ENCODE measurements around the gene NXPE2.

Gene NXPE2

GRCh38 chr11:114745150-114745671 is 66.9 kb downstream of the NXPE2 start:
- Histone ChIP-seq H3K9me3 (ENCODE audit: control insufficient read depth, low read length) (peaks cover 11% of the 10 kb centered on the region), H3K4me3 (ENCODE audit: low read length) (no peak overlapping the region), H3K9ac (ENCODE audit: low read length) (no peak overlapping the region)

DNA sequence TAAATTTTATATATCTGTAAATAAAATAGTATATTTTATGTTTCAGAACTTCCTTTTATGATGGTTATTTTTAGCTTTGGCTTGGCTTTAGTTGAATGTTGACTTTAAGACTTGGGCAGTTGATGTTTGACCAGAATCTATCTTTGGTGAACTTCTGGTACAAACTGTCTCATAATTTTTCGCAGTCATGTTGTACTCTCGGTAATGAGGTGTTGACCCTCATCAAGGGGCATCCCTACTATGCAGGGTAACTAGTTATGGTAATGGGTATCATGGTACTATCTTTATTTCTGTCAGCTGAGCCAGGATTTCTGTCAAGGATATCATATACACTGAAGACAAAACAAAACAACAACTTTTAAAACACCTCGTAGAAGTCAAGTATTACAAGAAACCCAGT is 67.7 kb downstream of the NXPE2 start:
- Histone ChIP-seq H3K9ac (ENCODE audit: low read length) (no peak overlapping the region), H3K9me3 (ENCODE audit: control insufficient read depth, low read length) (peaks cover 9% of the 10 kb centered on the region), H3K4me1 (ENCODE audit: control insufficient read depth, insufficient read depth, low read length) (no peaks in the 10 kb centered on the region), H3K36me3 (ENCODE audit: control insufficient read depth, insufficient read depth, low read length, severe bottlenecking) (no peaks in the 10 kb centered on the region), H3K4me3 (ENCODE audit: low read length) (no peak overlapping the region), H3K27me3 (replicated peaks; ENCODE audit: control insufficient read depth, insufficient read depth, low read length) (no peaks in the 10 kb centered on the region)
- no peak for DNase-seq (ENCODE audit: low read depth)

More at GRCh38 chr11:114745150-114745671, 66.9 kb downstream of the NXPE2 start:
- H3K27me3 ChIP-seq (replicated peaks; ENCODE audit: control insufficient read depth, insufficient read depth, low read length), result no peaks in the 10 kb centered on the region
- H3K36me3 ChIP-seq (ENCODE audit: control insufficient read depth, insufficient read depth, low read length, severe bottlenecking), result no peaks in the 10 kb centered on the region
- no peak for DNase-seq (ENCODE audit: low read depth)
- H3K4me1 ChIP-seq (ENCODE audit: control insufficient read depth, insufficient read depth, low read length), result no peaks in the 10 kb centered on the region

All from adipocyte (in vitro differentiated cells).